ENCODE results near the gene GRID1.

- TF ChIP-seq CTCF (IDR thresholded peaks at IDR 0.05) (no peak), POLR2A (IDR thresholded peaks at IDR 0.05) (no peak)
These were observed 705.5 kb downstream of the GRID1 start for GRCh38 chr10:85661123-85661522.
